HepG2 (cell line): ENCODE data around the gene IQCB1.
"Not testable (repeated sequence)": the region's sequence is repeated elsewhere in the genome, so short reads cannot be mapped to it uniquely, and the experiment has no call there.

ENCODE experiments used
- MAFK ChIP-seq, 2 experiments: IDR thresholded peaks in 1 of 2; conservative IDR thresholded peaks in 1 of 2; 2 replicates each; pipeline ENCODE4 v1.6.1; 2011; ENCODE audit warnings: improper control_type of control experiment in 2 of 2, low read length in 2 of 2
- POLR2AphosphoS5 ChIP-seq: IDR thresholded peaks from 2 replicates; pipeline ENCODE4 v1.6.1; 2012; ENCODE audit warnings: low read depth, low read length
- ZNF530 ChIP-seq: sonication (generic); formaldehyde crosslinking; IDR thresholded peaks from 2 replicates; pipeline ENCODE4 v1.5.0; 2020; ENCODE audit warnings: low read depth, mild to moderate bottlenecking, missing genetic modification reagents
- ZNF747 ChIP-seq: sonication (generic); formaldehyde crosslinking; IDR thresholded peaks from 2 replicates; pipeline ENCODE4 v1.8.1; 2023; ENCODE audit warnings: missing genetic modification reagents, mild to moderate bottlenecking, borderline replicate concordance
- TF ChIP-seq, protein P1 (sequence below): sonication (generic); formaldehyde crosslinking; IDR thresholded peaks from 2 replicates; pipeline ENCODE4 v1.4.0; 2020; ENCODE audit warnings: missing genetic modification reagents

GRCh38 chr3:121782784-121783183 lies 52.1 kb downstream of the IQCB1 start:
- not testable (repeated sequence) for TF ChIP-seq MAFK (conservative IDR thresholded peaks at IDR 0.05 in 1 of 2, IDR thresholded peaks at IDR 0.05 in 1 of 2; ENCODE audit: low read length in 2 of 2); ZNF747 (CRISPR knock-in tag); ZNF530; POLR2AphosphoS5
- TF ChIP-seq, protein P1, sequence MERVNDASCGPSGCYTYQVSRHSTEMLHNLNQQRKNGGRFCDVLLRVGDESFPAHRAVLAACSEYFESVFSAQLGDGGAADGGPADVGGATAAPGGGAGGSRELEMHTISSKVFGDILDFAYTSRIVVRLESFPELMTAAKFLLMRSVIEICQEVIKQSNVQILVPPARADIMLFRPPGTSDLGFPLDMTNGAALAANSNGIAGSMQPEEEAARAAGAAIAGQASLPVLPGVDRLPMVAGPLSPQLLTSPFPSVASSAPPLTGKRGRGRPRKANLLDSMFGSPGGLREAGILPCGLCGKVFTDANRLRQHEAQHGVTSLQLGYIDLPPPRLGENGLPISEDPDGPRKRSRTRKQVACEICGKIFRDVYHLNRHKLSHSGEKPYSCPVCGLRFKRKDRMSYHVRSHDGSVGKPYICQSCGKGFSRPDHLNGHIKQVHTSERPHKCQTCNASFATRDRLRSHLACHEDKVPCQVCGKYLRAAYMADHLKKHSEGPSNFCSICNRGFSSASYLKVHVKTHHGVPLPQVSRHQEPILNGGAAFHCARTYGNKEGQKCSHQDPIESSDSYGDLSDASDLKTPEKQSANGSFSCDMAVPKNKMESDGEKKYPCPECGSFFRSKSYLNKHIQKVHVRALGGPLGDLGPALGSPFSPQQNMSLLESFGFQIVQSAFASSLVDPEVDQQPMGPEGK: not testable (repeated sequence)
